Measurements from ENCODE around the gene SLC25A15.
"Not testable (repeated sequence)": the region's sequence is repeated elsewhere in the genome, so short reads cannot be mapped to it uniquely, and the experiment has no call there.

The SLC25A15 gene

DNA sequence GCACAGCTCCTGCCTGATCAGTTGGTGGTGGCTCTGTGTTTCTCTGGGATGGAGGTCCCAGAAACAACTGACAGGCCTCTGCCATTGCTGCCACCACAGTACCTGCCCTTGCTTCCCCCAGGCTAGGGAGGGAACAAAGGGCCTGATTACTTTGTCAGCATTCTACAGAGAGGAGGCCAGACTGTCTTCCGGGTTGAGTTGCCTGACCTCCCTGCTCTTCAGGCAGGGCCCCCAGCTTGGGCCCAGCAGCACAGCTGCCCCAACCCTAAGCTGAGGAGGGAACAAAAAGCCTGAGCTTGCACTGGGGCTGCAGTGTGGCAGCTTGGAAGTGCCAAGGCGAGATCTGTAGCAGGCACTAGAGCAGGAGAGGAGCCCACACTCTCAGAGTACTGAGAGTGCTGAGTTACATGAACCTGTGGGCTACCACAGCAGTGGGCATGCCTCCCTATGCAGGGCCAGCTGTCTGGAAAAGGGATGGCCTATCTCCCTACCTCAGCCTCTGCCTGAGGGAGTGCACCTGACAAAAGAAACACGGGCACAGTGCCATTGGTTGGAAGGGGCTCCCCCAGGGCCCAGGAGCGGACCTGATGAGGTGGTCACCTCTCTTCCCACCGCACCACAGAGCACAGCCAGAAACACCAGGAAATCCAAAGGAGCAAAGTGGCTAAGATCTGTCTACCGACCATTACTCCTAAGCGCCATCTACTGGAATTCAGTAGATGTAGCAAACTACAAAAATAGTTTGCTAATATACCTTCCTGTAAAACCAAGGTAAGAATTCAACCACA, 24.4 kb downstream of the SLC25A15 start:
- DNase-seq (ENCODE audit: low read depth in 2 of 2), result no peak

- no peak for DNase-seq (ENCODE audit: low read depth in 2 of 2)
These were observed 25.4 kb downstream of the SLC25A15 start for GRCh38 chr13:40814803-40815202.

DNA sequence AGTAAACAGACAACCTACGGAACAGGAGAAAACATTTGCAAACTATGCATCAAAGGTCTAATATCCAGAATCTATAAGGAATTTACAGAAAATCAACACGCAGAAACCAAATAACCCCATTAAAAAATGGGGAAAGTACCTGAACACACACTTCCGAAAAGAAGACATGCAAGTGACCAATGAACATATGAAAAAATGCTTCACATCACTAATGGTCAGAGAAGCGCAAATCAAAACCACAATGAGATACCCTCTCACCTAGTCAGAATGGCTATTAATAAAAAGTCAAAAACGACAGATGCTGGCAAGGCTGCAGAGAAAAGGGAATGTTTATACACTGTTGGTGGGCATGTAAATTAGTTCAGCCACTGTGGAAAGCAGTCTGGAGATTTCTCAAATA, 29.5 kb downstream of the SLC25A15 start:
- no peak for DNase-seq (ENCODE audit: low read depth in 2 of 2)

- DNase-seq (ENCODE audit: low read depth in 2 of 2), result no peak
These were observed 30.4 kb downstream of the SLC25A15 start for GRCh38 chr13:40819797-40820315.

DNA sequence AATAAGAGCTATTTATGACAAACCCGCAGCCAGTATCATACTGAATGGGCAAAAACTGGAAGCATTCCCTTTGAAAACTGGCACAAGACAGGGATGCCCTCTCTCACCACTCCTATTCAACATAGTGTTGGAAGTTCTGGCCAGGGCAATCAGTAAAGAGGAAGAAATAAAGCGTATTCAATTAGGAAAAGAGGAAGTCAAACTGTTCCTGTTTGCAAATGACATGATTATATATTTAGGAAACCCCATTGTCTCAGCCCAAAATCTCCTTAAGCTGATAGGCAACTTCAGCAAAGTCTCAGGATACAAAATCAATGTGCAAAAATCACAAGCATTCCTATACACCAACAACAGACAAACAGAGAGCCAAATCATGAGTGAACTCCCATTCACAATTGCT, 50.3 kb downstream of the SLC25A15 start:
- DNase-seq (ENCODE audit: low read depth in 2 of 2), result not testable (repeated sequence)

- not testable (repeated sequence) for DNase-seq (ENCODE audit: low read depth in 2 of 2)
These were observed 51.5 kb downstream of the SLC25A15 start for GRCh38 chr13:40840955-40841354.

All from stimulated activated CD8-positive, alpha-beta memory T cell treated with anti-CD3 and anti-CD28 coated beads, Interleukin-7, amount 100 ng/mL, for 1 hour (primary cell).